ENCODE data around the gene MANSC4.

The MANSC4 gene

GRCh38 chr12:27800819-27801218 lies 20.8 kb upstream of the MANSC4 start:
- no peak for DNase-seq (ENCODE audit: low spot score)

- DNase-seq (ENCODE audit: low spot score), result no peak
Measured at GRCh38 chr12:27797301-27798025, 17.4 kb upstream of the MANSC4 start.

GRCh38 chr12:27796128-27796527 lies 16.1 kb upstream of the MANSC4 start:
- no peak for DNase-seq (ENCODE audit: low spot score)

GRCh38 chr12:27794818-27795584 lies 15.0 kb upstream of the MANSC4 start:
- DNase-seq (ENCODE audit: low spot score), result no peak

- no peak for DNase-seq (ENCODE audit: low spot score)
Measured at GRCh38 chr12:27790179-27790578, 10.1 kb upstream of the MANSC4 start.

- no peak for DNase-seq (ENCODE audit: low spot score)
Measured at GRCh38 chr12:27787559-27787958, 7.5 kb upstream of the MANSC4 start.

GRCh38 chr12:27785882-27786570 lies 6.0 kb upstream of the MANSC4 start:
- no peak for DNase-seq (ENCODE audit: low spot score)

- no peak for DNase-seq (ENCODE audit: low spot score)
Measured at GRCh38 chr12:27782481-27782880, 2.4 kb upstream of the MANSC4 start.

GRCh38 chr12:27781680-27782079 lies 1.6 kb upstream of the MANSC4 start:
- no peak for DNase-seq (ENCODE audit: low spot score)

- DNase-seq (ENCODE audit: low spot score), result no peak
Measured at GRCh38 chr12:27780612-27781408, 774 bp upstream of the MANSC4 start.

GRCh38 chr12:27779416-27779919 lies 568 bp downstream of the MANSC4 start:
- DNase-seq (ENCODE audit: low spot score), result peak; percentile 49

- DNase-seq (ENCODE audit: low spot score), result no peak
Measured at GRCh38 chr12:27778206-27778605, 1.8 kb downstream of the MANSC4 start.

GRCh38 chr12:27777141-27777540 lies 2.9 kb downstream of the MANSC4 start:
- no peak for DNase-seq (ENCODE audit: low spot score)

- no peak for DNase-seq (ENCODE audit: low spot score)
Measured at GRCh38 chr12:27772328-27773049, 7.5 kb downstream of the MANSC4 start.

GRCh38 chr12:27771481-27772327 lies 8.3 kb downstream of the MANSC4 start:
- DNase-seq (ENCODE audit: low spot score), result no peak

- DNase-seq (ENCODE audit: low spot score), result no peak
Measured at GRCh38 chr12:27769142-27769673, 10.8 kb downstream of the MANSC4 start.

- no peak for DNase-seq (ENCODE audit: low spot score)
Measured at GRCh38 chr12:27766587-27766986, 13.4 kb downstream of the MANSC4 start.

GRCh38 chr12:27762757-27763156 lies 17.3 kb downstream of the MANSC4 start:
- no peak for DNase-seq (ENCODE audit: low spot score)

- DNase-seq (ENCODE audit: low spot score), result no peak
Measured at GRCh38 chr12:27756670-27757195, 23.3 kb downstream of the MANSC4 start.

- DNase-seq (ENCODE audit: low spot score), result no peak
Measured at GRCh38 chr12:27754795-27755194, 25.2 kb downstream of the MANSC4 start.

Measured in D341Med (cell line).